Ovary (tissue), 3 donors: ENCODE results near the gene PGM3.

Experiments
- CTCF ChIP-seq, 3 donors: fragments of 450-650 bp in 2 of 3; fragments of 200-600 bp in 1 of 3; IDR thresholded peaks; one replicate each; pipeline versions ENCODE4 v1.5.1 to v1.8.0; 2016 to 2022; ENCODE audit warnings: antibody characterized with exemption in 3 of 3, mild to moderate bottlenecking in 1 of 3
- EP300 ChIP-seq: sonication (generic); formaldehyde crosslinking; IDR thresholded peaks from one replicate; pipeline ENCODE4 v1.6.1; 2017; ENCODE audit warnings: antibody characterized with exemption
- POLR2A ChIP-seq: fragments of 450-650 bp; IDR thresholded peaks from one replicate; pipeline ENCODE4 v1.6.1; 2017; ENCODE audit warnings: antibody characterized with exemption, mild to moderate bottlenecking, moderate library complexity
- donor health status: DM: no; HTN: no; CAD: no.

- TF ChIP-seq CTCF (IDR thresholded peaks at IDR 0.05), result no peak
- no peak for TF ChIP-seq EP300
- no peak for TF ChIP-seq POLR2A
Measured at GRCh38 chr6:83188501-83188900, 4.6 kb downstream of the PGM3 start.
